ENCODE data around the gene RAD51B. TPM values are rescaled to one million over a fixed set of nuclear protein-coding genes. Genes with fewer than 3 reads are reported as not detected.

RAD51B gene
- total and polyA plus RNA-seq, 9 of the 15 experiments (the other 6 are each of a cell fraction or from before 2014, with no cell fraction given): 8.5 to 17.3 (median 11.3) TPM

GRCh38 chr14:67982711-67983608 lies 163.4 kb downstream of the RAD51B start:
- Histone ChIP-seq H3K9me1 (ENCODE audit: control insufficient read depth, insufficient read depth, low read length) (no peaks in the 10 kb centered on the region), H3K79me2 (ENCODE audit: control insufficient read depth, insufficient read depth, low read length) (no peaks in the 10 kb centered on the region), H3K9me3 (replicated peaks; ENCODE audit: control insufficient read depth, insufficient read depth, low read depth, low read length) (no peaks in the 10 kb centered on the region), H3K36me3 (ENCODE audit: control insufficient read depth, insufficient read depth, low read length) (no peaks in the 10 kb centered on the region), H3K4me1 (replicated peaks in 1 of 2; ENCODE audit: control insufficient read depth in 2 of 2, insufficient read depth in 2 of 2, low read length in 2 of 2) (peaks cover 0 to 4% of the 10 kb centered on the region in 2 experiments; a peak in 1 of 5 replicates), H3K27me3 (ENCODE audit: control insufficient read depth in 2 of 2, insufficient read depth in 2 of 2, low read length in 2 of 2) (no peaks in the 10 kb centered on the region), H3K27ac (ENCODE audit: extremely low read depth, low read depth, low read length) (no peak overlapping the region), H2AFZ (ENCODE audit: low read depth, low read length) (no peak overlapping the region), H4K20me1 (replicated peaks; ENCODE audit: control insufficient read depth, insufficient read depth, low read length) (no peaks in the 10 kb centered on the region), H3K9ac (ENCODE audit: insufficient read depth in 1 of 2, low read depth in 2 of 2, low read length in 2 of 2) (no peak overlapping the region), H3K4me3 (no peak overlapping the region), H3K4me2 (ENCODE audit: insufficient read depth, low read length) (no peak overlapping the region)
- DNase-seq (ENCODE audit: extremely low read depth in 1 of 4, low spot score in 3 of 4) (no peak), ATAC-seq (no peak), FAIRE-seq (no peak)
- in situ Hi-C loops (cut with MboI) (no loop called here), intact Hi-C loops (cut with micrococcal nuclease) (no loop called here)
- no TSS peak for BruUV-seq (replicated peaks)
- WGBS (ENCODE audit: insufficient coverage, low coverage, missing lambda C conversion rate): 12% methylated on average over 2 of the region's 3 CpGs
- no peak for TF ChIP-seq GTF3C2 (IDR thresholded peaks at IDR 0.05; ENCODE audit: borderline replicate concordance, extremely low read depth, insufficient read length)
- ChIA-PET POLR2A (no interaction called here), CTCF (ENCODE audit: low intra/inter-chr PET ratio) (no interaction called here)

Data from K562 (cell line).